HuH-7 (cell line): Measurements from ENCODE around the gene MRPS31.

Experiments
- DNase-seq: peaks from one replicate; pipeline ENCODE4 v3.0.0; 2011; ENCODE audit warnings: low spot score

MRPS31 gene

DNA sequence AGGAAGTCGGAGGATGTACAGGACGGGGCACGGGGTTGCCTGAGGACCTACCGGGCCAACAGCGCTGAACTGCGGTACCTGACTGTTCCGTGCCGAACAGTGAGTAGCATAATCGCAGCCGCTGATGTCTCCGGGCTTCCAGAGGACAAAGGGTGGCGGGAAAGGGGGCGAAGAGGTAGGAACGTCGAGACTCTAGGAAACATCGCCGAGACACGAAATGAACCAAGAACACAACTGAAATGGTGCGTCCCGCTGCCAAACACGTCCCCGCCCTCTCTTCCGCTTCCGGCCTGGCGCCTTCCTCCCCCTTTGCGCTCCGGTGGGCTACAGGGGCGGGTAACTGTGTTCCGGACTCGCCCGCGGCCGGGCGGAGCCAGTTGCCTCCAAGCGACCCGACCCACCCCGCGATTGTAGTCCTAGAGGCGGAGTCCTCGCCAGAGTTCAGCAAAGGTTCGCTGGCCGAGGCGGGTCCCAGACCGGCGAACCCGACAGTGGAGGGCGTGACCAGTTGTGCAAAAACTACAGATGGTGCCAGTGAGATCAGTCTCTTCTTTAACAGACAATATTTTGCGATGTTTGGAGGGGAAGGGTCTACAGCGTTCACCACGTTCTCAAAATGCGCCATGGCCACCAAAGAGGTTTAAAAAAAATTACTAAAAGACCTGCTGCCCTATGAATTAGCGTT lies at the start of gene MRPS31:
MRPS31 (minus strand) TSS at position 257 of the 685 bp plus-strand sequence; CDS start at position 203, 54 bp downstream.
- DNase-seq: peak; percentile 78

DNA sequence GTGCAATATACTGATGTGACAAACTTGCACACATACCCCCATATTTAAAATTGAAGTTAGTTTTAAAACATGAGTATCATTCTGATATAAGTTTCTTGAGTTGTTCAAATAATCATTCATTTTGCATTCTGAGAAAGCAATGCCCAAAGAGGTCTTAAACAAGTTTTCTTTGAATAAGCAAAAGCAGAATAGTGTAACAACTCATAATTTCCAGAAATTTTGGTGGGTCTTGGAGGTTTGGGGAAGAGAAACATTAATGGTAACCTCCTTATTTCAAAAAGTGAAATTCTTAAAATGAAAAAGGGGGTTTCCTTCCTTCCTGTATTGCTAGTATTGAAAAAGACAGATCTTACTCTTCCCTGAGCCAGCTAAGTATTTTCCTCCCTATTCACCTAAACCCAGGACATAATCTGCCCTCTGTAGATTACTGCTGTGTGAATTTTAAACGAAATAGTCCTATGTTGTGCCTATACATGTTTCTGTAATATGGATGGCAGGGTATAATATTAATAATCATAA lies 48.9 kb upstream of the MRPS31 start:
- no peak for DNase-seq

- no peak for DNase-seq
Measured at GRCh38 chr13:40818926-40819325, 47.9 kb upstream of the MRPS31 start.

DNA sequence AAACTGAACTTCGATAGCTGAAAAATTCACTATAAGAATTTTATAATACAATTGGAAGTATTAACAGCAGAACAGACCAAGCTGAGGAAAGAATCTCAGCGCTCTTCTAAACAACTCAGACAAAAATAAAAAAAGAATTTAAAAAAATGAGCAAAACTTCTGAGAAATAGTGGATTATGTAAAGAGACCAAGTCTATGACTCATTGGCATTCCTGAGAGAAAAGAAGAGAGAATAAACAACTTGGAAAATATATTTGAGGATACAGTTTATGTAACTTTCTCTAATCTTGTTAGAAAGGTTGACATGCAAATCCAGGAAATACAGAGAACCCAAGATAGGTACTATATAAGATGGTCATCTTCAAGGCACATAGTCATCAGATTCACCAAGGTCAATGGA lies 43.8 kb upstream of the MRPS31 start:
- DNase-seq: no peak

- peak; percentile 37 for DNase-seq
Measured at GRCh38 chr13:40813667-40814454, 42.9 kb upstream of the MRPS31 start.

GRCh38 chr13:40812724-40813445 lies 41.9 kb upstream of the MRPS31 start:
- no peak for DNase-seq

DNA sequence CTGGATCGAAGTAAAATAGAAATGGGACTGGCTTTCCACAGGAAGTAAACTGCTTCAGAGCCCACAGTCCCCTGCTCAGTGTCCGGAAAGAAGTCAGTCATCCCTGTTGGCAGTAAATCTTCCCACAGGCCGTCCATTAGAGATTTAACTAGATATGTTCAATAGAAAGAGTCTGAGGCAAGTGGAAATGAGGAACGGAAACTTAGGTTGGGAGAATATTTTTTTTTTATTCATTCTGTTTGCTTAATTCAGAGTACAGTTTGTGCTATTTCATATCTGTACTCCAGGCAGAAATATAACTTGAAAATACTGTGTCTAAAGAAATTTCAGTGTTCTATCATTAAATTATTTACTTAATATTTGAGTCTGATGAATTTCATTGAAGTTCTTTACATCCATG lies 41.1 kb upstream of the MRPS31 start:
- no peak for DNase-seq

DNA sequence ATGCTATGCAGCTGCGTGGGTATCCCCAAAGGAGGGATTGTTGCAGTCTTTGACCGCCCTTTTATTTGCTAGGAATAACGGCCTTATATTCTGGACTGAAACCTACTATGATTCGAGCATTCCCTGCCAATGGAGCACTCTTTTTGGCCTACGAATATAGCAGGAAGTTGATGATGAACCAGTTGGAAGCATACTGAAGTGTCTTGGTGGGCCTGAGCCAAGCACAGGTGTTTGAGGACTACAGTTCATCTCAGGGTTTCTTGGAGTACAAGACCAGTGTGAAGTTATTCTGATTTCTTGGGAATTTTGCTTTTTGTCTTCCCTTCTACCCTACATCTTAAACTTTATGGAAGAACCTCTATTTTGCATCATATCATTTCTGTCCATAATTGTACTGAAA lies 38.5 kb upstream of the MRPS31 start:
- no peak for DNase-seq

DNA sequence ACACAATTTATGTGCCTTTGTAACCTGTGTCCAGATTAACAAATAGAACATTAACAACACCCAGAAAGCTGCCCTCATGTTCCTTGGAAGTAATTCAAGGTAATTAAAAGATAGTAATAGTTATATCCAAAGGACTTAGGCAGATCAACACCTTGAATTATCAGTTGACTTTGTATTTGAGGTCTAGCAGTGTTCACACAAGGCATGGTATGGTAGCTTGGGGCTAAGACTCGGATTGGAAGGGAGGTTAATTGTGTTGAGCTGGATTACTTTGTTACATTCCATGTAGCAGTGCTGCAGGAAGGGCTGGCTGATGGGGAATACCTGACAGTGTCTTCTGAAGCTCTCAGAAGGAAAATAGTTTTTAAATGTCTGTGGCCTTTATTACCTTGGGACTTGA lies 35.3 kb upstream of the MRPS31 start:
- no peak for DNase-seq

GRCh38 chr13:40803316-40803715 lies 32.3 kb upstream of the MRPS31 start:
- DNase-seq: no peak

DNA sequence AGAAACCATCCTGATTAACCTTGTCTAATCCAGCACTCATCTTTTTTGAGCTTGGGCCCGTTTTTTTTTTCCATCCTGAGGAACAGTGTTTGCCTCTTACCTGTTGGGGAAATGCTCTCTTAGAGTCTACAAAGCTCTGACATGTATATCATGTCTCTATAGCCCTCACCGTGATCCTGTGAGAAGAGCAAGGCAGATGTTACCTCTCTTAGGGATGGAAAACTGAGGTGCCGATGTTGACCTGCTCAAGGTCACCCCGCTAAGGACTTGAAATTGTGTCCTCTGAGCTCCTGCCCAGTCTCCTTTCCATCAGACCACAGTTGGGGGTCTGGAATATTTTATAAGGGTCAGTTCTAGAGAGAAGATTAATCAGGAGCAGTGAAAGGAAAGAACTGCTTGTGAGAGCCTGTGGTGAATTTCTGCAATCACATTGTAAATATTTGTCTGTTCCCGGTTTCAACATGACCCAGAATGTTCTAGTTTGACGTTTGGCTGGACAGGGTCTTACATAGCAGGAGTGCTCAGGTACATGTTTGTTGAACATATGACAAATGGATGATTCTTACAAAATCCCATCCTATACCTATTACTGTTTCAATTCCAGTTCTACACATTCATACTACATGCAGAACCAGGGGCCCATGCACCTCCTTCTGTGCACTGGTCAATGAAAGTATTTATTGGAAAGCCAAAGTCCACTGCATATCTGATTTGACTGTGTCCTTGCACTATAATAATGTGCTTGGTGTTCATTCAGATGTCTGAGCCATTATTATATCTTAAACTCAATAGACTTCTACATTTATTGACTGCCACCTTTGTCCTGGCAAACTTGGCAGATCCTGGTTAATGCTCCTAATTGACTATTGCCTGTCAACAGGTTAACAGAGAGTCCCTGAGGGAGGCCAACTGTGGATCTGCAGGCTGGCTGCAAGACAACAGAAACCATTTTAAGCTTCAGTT lies 30.5 kb upstream of the MRPS31 start:
- peak; percentile 17 for DNase-seq

GRCh38 chr13:40800559-40800958 lies 29.6 kb upstream of the MRPS31 start:
- no peak for DNase-seq

- no peak for DNase-seq
Measured at GRCh38 chr13:40799508-40799907, 28.5 kb upstream of the MRPS31 start.

DNA sequence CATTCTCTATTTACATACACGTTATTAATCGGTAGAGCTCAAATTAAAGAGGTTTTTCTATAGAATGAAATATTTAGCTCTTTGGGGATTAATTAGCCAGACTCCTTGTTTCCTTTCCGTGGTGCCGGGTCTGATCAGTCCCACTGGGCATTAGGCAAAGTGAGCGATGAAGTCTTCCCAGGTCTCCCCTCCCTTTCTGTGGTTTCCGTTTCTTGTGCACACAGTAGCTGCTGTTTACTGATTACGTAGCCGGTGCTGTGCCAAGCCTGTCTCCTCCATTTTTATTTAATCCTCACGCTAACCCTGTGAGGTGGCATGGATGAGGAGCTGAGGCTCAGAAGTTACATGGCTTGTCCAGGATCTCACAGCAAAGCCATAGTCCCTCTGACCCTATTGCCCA lies 27.4 kb upstream of the MRPS31 start:
- no peak for DNase-seq

DNA sequence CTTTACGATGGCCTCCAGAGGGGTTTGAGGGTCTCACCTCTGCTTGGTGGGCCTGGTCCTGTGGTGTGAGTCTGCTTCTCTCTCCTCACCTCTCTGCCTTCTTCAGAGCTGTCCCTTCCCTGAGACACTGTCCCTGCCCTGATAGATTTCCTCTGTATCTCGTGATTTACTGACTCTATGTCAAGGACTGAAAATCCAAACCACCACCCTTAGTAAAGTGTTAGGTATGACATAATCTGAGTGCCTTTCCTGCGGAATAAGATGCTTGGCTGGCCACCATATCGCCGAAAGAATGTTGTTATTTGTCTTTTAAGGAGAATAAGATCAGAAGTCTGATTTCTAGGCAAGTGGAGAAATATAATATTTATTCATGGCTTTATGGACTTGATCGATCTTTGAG lies 25.7 kb upstream of the MRPS31 start:
- no peak for DNase-seq

DNA sequence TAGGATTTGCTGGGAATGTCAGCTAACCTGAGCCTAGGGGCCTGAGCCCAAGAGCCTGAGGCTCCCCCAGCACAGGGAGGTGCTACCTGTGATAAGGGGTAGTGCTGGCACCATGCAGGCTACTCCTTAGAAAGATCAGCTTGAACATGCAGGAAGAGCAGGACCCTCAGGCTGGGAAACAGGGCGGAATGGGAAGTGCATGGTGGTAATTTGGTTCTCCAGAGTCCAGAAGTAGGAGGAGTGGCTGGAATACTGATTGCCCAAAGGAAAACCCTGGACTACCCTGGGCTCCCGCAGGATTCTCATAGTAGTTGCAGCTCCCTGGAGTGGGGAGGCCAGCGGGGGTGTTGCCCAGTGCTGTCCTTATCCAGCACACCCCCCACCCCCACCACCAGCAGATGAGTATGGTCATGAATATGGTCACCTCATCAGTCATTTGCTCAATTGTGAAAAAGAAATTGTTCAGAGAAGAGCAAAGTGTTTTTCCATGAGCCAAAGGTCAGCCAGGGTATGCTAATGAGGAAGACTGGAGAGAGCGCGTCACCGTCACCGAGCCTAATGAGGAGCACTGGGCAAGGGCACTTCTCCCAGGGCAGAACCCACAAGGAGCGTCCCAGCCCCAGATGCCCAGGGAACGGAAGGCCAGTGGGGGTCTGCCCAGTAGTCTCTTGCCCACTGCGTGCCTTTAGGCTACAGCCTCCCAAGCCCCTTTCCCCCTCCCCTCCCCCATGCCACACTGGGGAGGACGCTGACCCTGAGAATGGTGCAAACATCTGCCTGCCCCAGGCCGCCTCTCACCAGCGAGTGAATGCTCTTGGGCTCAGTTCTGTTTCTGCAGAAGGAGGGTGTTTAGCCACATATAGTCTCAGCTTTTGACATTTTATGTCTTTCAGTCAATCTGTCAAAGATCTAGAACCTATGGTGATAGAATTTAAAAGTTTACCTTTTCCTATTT lies 23.7 kb upstream of the MRPS31 start:
- no peak for DNase-seq

- no peak for DNase-seq
Measured at GRCh38 chr13:40793339-40793738, 22.3 kb upstream of the MRPS31 start.

GRCh38 chr13:40792284-40793051 lies 21.5 kb upstream of the MRPS31 start:
- DNase-seq: no peak

DNA sequence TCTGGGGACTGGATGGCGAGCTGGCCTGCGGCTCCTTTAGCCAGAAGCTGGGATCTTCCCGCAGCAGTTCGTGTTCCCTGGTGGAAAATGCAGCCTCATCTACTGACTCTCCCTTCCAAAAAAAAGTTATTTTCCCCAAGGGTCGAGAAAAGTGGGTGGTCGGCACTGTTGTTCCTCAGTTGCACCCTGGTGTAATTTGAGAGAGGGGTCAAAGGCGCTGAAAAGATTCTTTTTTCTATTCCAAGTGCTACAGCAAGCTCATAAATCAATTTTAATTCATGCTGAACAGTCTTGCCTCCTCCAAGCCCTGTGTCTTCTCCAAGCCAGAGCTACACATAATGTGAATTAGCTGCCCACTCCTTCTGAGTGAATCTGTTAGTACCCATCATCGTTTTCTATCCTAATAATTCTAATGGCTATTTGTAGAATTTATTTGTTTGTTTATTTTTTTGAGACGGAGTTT lies 19.2 kb upstream of the MRPS31 start:
- no peak for DNase-seq
